Ascending aorta (tissue), 2 donors: Measurements from ENCODE around the gene TJP3. TPM values are rescaled to one million over a fixed set of nuclear protein-coding genes. Genes with fewer than 3 reads are reported as not detected.

Source experiments
- DNase-seq, 2 donors: peaks; one replicate each; pipeline ENCODE4 v3.0.0-alpha.2; 2019; ENCODE audit warnings: low spot score in 2 of 2
- H3K27ac ChIP-seq, 2 donors: fragments of 200-600 bp; sonication (generic); one replicate each; pipeline ENCODE4 v1.5.1; 2016 to 2017; ENCODE audit warnings: mild to moderate bottlenecking in 1 of 2
- H3K27me3 ChIP-seq: fragments of 200-600 bp; sonication (generic); one replicate; pipeline ENCODE4 v1.5.1; 2017
- H3K36me3 ChIP-seq, 2 donors: fragments of 200-600 bp; sonication (generic); one replicate each; pipeline ENCODE4 v1.5.1; 2016
- H3K4me1 ChIP-seq, 2 donors: fragments of 200-600 bp; sonication (generic); one replicate each; pipeline ENCODE4 v1.5.1; 2016 to 2017; ENCODE audit warnings: mild to moderate bottlenecking in 1 of 2
- H3K4me3 ChIP-seq, 2 donors: fragments of 200-600 bp; sonication (generic); one replicate each; pipeline ENCODE4 v1.5.1; 2016 to 2017; ENCODE audit warnings: mild to moderate bottlenecking in 1 of 2
- H3K9me3 ChIP-seq, 2 donors: fragments of 200-600 bp; sonication (generic); one replicate each; pipeline ENCODE4 v1.5.1; 2016
- CTCF ChIP-seq, 3 experiments: fragments of 200-600 bp in 2 of 3; fragments of 450-650 bp in 1 of 3; sonication (generic) in 2 of 3; IDR thresholded peaks; one replicate each; pipeline ENCODE4 v1.5.1; 2016 to 2019; ENCODE audit warnings: antibody characterized with exemption in 3 of 3, mild to moderate bottlenecking in 1 of 3, moderate library complexity in 1 of 3
- intact Hi-C: fragments of 100-400 bp; cut with DNase I; formaldehyde crosslinking; loops from one replicate; pipeline ENCODE4 v1.15.1; 2023
- total RNA-seq: library from RNA; depleted of rRNA; stranded (reverse); fragments of >200 nt; gene quantifications from one replicate; pipeline ENCODE4 v1.1.0, GENCODE V29; 2016

The TJP3 gene
- total RNA-seq, 1 donor from 2014 or later, result 12.6 TPM

- intact Hi-C loops, result loop anchor here (1.0 to 5.0 kb wide), 4 partner anchors 14 to 296 kb away; partner anchors contain the start of genes MRPL54 and PIP5K1C
- Histone ChIP-seq H3K27ac (peak overlapping the region; percentile 99), H3K9me3 (no peaks in the 10 kb centered on the region), H3K36me3 (peaks cover 5 to 10% of the 10 kb centered on the region in 2 donors), H3K4me3 (peak overlapping the region; percentile 31 to 60), H3K27me3 (no peaks in the 10 kb centered on the region), H3K4me1 (peaks cover 18 to 48% of the 10 kb centered on the region in 2 donors)
- no peak for TF ChIP-seq CTCF (IDR thresholded peaks at IDR 0.05)
- DNase-seq, result peak; percentile 85 to 94
These were observed 37.1 kb upstream of the TJP3 start for GRCh38 chr19:3670796-3671679.

GRCh38 chr19:3671680-3672574 lies 36.3 kb upstream of the TJP3 start:
- intact Hi-C loops, result loop anchor here (2.0 to 5.0 kb wide), 3 partner anchors 13 to 295 kb away; partner anchors contain the start of gene MRPL54
- Histone ChIP-seq H3K4me3 (peak overlapping the region; percentile 12 to 60), H3K27me3 (no peaks in the 10 kb centered on the region), H3K9me3 (no peaks in the 10 kb centered on the region), H3K27ac (peak overlapping the region; percentile 99), H3K36me3 (peaks cover 2% of the 10 kb centered on the region in 2 donors), H3K4me1 (peaks cover 18 to 46% of the 10 kb centered on the region in 2 donors)
- peak; percentile 19 to 41 (median 24) for TF ChIP-seq CTCF (IDR thresholded peaks at IDR 0.05)
- DNase-seq, result no peak

- Histone ChIP-seq H3K27ac (peak overlapping the region; percentile 99), H3K4me3 (no peak overlapping the region), H3K9me3 (no peaks in the 10 kb centered on the region), H3K36me3 (no peaks in the 10 kb centered on the region), H3K4me1 (peaks cover 18 to 42% of the 10 kb centered on the region in 2 donors), H3K27me3 (no peaks in the 10 kb centered on the region)
- DNase-seq, result no peak
- intact Hi-C loops, result loop anchor here (5.0 kb wide), 1 partner anchor 295 kb away; no protein-coding TSS in a partner anchor
- no peak for TF ChIP-seq CTCF (IDR thresholded peaks at IDR 0.05)
These were observed 35.6 kb upstream of the TJP3 start for GRCh38 chr19:3672575-3672948.

GRCh38 chr19:3672993-3673392 lies 35.2 kb upstream of the TJP3 start:
- TF ChIP-seq CTCF (IDR thresholded peaks at IDR 0.05), result no peak
- Histone ChIP-seq H3K27ac (peak overlapping the region; percentile 99), H3K9me3 (no peaks in the 10 kb centered on the region), H3K4me3 (no peak overlapping the region), H3K36me3 (no peaks in the 10 kb centered on the region), H3K4me1 (peaks cover 18 to 41% of the 10 kb centered on the region in 2 donors), H3K27me3 (no peaks in the 10 kb centered on the region)
- intact Hi-C loops, result loop anchor here (5.0 kb wide), 1 partner anchor 294 kb away; no protein-coding TSS in a partner anchor
- no peak for DNase-seq
